Lower leg skin (tissue), 3 donors: Measurements from ENCODE around the gene TMEM154.

Experiments
- CTCF ChIP-seq, 3 donors: fragments of 450-650 bp; IDR thresholded peaks; one replicate each; pipeline ENCODE4 v1.5.1; 2016; ENCODE audit warnings: antibody characterized with exemption in 3 of 3, mild to moderate bottlenecking in 3 of 3, moderate library complexity in 2 of 3
- POLR2A ChIP-seq, 2 donors: fragments of 450-650 bp; IDR thresholded peaks; one replicate each; pipeline ENCODE4 v1.6.1; 2016 to 2017; ENCODE audit warnings: antibody characterized with exemption in 2 of 2, mild to moderate bottlenecking in 1 of 2, moderate library complexity in 1 of 2

- TF ChIP-seq CTCF (IDR thresholded peaks at IDR 0.05) = no peak
- no peak for TF ChIP-seq POLR2A (IDR thresholded peaks at IDR 0.05)
These were observed 29.0 kb upstream of the TMEM154 start for GRCh38 chr4:152708796-152709195.
